Suprapubic skin (tissue), 4 donors: Measurements from ENCODE around the gene SRMS. TPM values are rescaled to one million over a fixed set of nuclear protein-coding genes. Genes with fewer than 3 reads are reported as not detected.

Source experiments
- DNase-seq, 2 donors: peaks; one replicate each; pipeline ENCODE4 v3.0.0-alpha.2; 2019; ENCODE audit warnings: low spot score in 2 of 2
- H3K27ac ChIP-seq: fragments of 200-600 bp; sonication (generic); one replicate; pipeline ENCODE4 v1.5.1; 2019
- H3K27me3 ChIP-seq: fragments of 200-600 bp; sonication (generic); one replicate; pipeline ENCODE4 v1.5.1; 2019
- H3K36me3 ChIP-seq: fragments of 200-600 bp; sonication (generic); one replicate; pipeline ENCODE4 v1.5.1; 2019
- H3K4me1 ChIP-seq: fragments of 200-600 bp; sonication (generic); one replicate; pipeline ENCODE4 v1.5.1; 2019
- H3K4me3 ChIP-seq: fragments of 200-600 bp; sonication (generic); one replicate; pipeline ENCODE4 v1.5.1; 2019; ENCODE audit warnings: mild to moderate bottlenecking
- H3K9me3 ChIP-seq: fragments of 200-600 bp; sonication (generic); one replicate; pipeline ENCODE4 v1.5.1; 2019
- EP300 ChIP-seq: sonication (generic); formaldehyde crosslinking; IDR thresholded peaks from one replicate; pipeline ENCODE4 v1.6.1; 2017; ENCODE audit warnings: antibody characterized with exemption
- POLR2A ChIP-seq, 2 donors: fragments of 450-650 bp; IDR thresholded peaks; one replicate each; pipeline ENCODE4 v1.6.1; 2017; ENCODE audit warnings: antibody characterized with exemption in 2 of 2, mild to moderate bottlenecking in 2 of 2, moderate library complexity in 2 of 2
- POLR2AphosphoS5 ChIP-seq, 3 donors: sonication (generic); formaldehyde crosslinking; IDR thresholded peaks; one replicate each; pipeline ENCODE4 v1.6.1; 2017; ENCODE audit warnings: antibody characterized with exemption in 3 of 3
- WGBS: methylation state at CpG from one replicate; pipeline ENCODE4 v1.1.5; 2018; 5-methylcytosine and 5-hydroxymethylcytosine counted together
- total RNA-seq, 4 donors: library from RNA; depleted of rRNA; stranded (reverse); fragments of >200 nt; gene quantifications; one replicate each; pipeline ENCODE4 v1.1.0, GENCODE V29; 2016
- TF ChIP-seq, protein P1 (sequence below), 2 donors: fragments of 200-600 bp in 1 of 2; fragments of 450-650 bp in 1 of 2; sonication (generic) in 1 of 2; IDR thresholded peaks; one replicate each; pipeline ENCODE4 v1.5.1; 2016 to 2019; ENCODE audit warnings: antibody characterized with exemption in 2 of 2, mild to moderate bottlenecking in 1 of 2, moderate library complexity in 1 of 2

The SRMS gene
- total RNA-seq, 4 donors from 2014 or later: 1.3 TPM; not detected in 3

DNA sequence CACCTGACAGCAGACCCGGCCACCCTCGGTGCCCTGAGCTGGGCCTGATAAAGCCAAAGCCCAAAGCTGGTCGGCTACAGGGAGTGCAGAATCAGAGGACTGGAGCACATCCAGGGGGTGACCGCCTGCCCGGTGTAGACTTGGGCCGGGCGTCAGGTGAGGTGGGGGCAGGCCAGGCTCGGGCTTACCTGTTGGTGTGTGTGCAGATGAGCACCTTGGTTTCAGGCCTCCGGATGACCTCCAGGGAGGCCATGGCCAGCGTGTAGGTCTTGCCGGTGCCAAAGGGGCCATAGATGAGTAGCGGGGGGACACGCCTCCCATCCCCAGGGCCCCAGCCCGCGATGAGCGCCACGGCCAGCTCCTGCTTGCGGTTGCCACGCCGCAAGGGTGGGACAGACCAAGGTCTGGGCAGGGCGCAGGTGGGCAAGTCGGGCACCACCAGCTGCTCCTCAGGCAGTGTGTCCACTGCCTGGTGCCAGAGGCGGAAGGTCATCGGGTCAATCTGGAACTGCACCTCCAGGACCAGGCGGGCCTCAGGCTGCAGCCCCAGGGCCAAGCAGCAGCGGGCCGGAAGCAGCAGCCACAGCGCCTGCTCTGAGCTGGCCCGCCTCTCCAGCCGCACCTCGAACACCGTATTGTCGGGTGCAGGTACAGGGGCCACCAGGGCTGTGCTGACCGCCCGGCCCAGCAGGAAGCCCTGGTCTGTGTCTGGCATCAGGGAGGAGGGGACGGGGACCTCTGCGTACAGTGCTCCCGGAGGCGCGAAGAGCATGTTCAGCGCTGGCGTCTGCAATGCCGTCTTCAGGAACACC, 20.8 kb upstream of the SRMS start:
- no peak overlapping the region for H3K27ac ChIP-seq
- peak overlapping the region; percentile 7 for H3K4me3 ChIP-seq
- WGBS: 87% methylated on average over 9 of the region's 43 CpGs
- no peak for DNase-seq
- no peaks in the 10 kb centered on the region for H3K27me3 ChIP-seq
- H3K9me3 ChIP-seq: no peaks in the 10 kb centered on the region
- TF ChIP-seq POLR2AphosphoS5 (IDR thresholded peaks at IDR 0.05): no peak
- TF ChIP-seq EP300: no peak
- no peak for TF ChIP-seq POLR2A (IDR thresholded peaks at IDR 0.05)
- H3K36me3 ChIP-seq: peaks cover 33% of the 10 kb centered on the region
- peaks cover 10% of the 10 kb centered on the region for H3K4me1 ChIP-seq

DNA sequence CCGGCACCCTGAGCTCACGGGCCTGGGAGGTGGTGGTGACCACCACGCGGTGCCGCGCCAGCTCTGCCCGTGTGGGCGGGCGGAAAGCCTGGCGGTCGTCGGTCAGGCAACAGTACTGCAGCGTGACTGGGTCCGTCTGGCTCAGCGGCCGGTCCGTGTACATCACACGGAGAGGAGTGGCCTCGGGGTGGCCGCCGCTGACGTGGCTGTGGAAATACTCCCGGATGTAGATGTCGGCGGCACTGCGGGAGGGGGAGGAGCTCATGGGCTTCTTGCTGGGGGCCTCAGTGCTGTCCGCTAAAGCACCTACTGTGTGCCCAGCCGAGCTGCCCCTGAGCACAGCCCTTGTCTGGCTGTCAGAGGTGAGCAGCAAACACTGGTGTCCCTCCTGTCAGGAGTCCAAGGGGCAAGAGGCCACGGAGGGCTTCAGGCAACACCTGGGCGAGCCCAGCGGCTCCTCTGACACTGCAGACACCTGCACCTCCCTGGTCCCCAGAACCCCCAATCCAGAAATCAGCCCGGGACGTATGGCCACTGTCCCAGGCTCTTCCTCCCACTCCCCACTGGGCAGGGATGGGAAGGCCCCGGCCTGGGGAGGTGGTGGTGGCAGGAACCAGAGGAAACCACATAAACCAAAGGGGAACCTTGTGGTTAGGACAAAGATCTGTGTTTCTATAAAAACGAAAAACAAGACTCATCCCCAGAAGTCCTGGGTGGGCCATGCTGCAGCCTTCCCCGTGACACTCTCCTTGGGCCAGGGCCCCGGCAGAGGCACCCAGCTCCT, 20.0 kb upstream of the SRMS start:
- WGBS: 85% methylated on average over 29 of the region's 37 CpGs
- no peak for DNase-seq
- Histone ChIP-seq H3K4me1 (peaks cover 3% of the 10 kb centered on the region), H3K9me3 (no peaks in the 10 kb centered on the region), H3K27me3 (no peaks in the 10 kb centered on the region), H3K27ac (no peak overlapping the region), H3K36me3 (peaks cover 41% of the 10 kb centered on the region), H3K4me3 (no peak overlapping the region)
- TF ChIP-seq EP300 (no peak), POLR2AphosphoS5 (IDR thresholded peaks at IDR 0.05) (no peak), POLR2A (IDR thresholded peaks at IDR 0.05) (no peak)
- TF ChIP-seq, protein P1, sequence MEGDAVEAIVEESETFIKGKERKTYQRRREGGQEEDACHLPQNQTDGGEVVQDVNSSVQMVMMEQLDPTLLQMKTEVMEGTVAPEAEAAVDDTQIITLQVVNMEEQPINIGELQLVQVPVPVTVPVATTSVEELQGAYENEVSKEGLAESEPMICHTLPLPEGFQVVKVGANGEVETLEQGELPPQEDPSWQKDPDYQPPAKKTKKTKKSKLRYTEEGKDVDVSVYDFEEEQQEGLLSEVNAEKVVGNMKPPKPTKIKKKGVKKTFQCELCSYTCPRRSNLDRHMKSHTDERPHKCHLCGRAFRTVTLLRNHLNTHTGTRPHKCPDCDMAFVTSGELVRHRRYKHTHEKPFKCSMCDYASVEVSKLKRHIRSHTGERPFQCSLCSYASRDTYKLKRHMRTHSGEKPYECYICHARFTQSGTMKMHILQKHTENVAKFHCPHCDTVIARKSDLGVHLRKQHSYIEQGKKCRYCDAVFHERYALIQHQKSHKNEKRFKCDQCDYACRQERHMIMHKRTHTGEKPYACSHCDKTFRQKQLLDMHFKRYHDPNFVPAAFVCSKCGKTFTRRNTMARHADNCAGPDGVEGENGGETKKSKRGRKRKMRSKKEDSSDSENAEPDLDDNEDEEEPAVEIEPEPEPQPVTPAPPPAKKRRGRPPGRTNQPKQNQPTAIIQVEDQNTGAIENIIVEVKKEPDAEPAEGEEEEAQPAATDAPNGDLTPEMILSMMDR (IDR thresholded peaks at IDR 0.05): no peak

DNA sequence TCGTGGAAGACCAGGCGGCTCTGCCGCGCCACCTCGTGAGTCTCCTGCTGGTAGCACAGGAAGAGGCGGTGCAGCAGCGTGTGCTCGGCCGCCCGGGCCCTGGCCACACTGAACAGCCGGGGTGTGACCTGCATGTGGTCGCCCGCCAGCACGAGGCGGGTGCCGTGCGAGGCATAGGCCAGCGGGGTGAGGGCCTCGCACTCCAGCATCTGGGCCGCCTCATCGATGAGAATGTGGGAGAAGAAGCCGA, 19.5 kb upstream of the SRMS start:
- no peak for DNase-seq
- H3K4me3 ChIP-seq: no peak overlapping the region
- 89% methylated on average over 19 of the region's 22 CpGs for WGBS
- H3K27ac ChIP-seq: no peak overlapping the region
- peaks cover 46% of the 10 kb centered on the region for H3K36me3 ChIP-seq
- TF ChIP-seq, protein P1 (IDR thresholded peaks at IDR 0.05): no peak
- TF ChIP-seq EP300 (no peak), POLR2A (IDR thresholded peaks at IDR 0.05) (no peak), POLR2AphosphoS5 (IDR thresholded peaks at IDR 0.05) (no peak)
- H3K27me3 ChIP-seq: no peaks in the 10 kb centered on the region
- peaks cover 3% of the 10 kb centered on the region for H3K4me1 ChIP-seq
- no peaks in the 10 kb centered on the region for H3K9me3 ChIP-seq

DNA sequence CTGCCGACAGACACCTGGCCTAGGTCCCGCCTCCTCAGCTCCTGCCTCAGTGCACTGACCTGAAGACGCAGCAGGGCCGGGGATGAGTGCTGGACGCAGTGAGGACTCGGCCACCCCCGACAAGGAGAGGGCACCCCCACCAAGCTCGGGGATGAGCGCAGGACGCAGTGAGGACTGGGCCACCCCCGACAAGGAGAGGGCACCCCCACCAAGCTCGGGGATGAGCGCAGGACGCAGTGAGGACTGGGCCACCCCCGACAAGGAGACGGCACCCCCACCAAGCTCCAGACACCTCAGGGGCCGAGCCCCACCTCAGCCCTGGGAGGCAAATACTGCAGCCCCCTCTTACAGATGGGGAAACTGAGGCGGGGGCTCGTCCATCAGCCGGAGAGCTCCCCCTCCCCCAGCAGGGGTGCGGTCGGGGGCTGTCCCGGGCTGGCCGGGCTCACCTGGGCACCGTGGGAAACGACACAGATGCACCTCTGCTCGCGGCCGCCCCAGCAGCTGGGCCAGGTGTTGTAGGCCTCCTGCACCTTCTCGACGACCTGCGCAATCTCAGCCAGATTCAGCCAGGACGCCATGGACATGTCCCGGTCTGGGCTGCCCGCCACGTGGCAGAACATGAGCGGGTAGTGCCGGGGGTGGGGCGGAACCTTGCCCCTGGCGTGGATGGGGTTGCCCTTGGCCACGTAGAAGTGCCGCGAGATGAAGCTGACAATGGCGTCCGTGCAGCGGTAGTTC, 19.0 kb upstream of the SRMS start:
- Histone ChIP-seq H3K4me3 (no peak overlapping the region), H3K9me3 (no peaks in the 10 kb centered on the region), H3K27me3 (no peaks in the 10 kb centered on the region), H3K27ac (no peak overlapping the region), H3K36me3 (peaks cover 51% of the 10 kb centered on the region), H3K4me1 (peaks cover 3% of the 10 kb centered on the region)
- no peak for DNase-seq
- TF ChIP-seq, protein P1 (IDR thresholded peaks at IDR 0.05): no peak
- no peak for TF ChIP-seq POLR2A (IDR thresholded peaks at IDR 0.05)
- TF ChIP-seq EP300: no peak
- no peak for TF ChIP-seq POLR2AphosphoS5 (IDR thresholded peaks at IDR 0.05)
- WGBS: 93% methylated on average over 28 of the region's 46 CpGs

DNA sequence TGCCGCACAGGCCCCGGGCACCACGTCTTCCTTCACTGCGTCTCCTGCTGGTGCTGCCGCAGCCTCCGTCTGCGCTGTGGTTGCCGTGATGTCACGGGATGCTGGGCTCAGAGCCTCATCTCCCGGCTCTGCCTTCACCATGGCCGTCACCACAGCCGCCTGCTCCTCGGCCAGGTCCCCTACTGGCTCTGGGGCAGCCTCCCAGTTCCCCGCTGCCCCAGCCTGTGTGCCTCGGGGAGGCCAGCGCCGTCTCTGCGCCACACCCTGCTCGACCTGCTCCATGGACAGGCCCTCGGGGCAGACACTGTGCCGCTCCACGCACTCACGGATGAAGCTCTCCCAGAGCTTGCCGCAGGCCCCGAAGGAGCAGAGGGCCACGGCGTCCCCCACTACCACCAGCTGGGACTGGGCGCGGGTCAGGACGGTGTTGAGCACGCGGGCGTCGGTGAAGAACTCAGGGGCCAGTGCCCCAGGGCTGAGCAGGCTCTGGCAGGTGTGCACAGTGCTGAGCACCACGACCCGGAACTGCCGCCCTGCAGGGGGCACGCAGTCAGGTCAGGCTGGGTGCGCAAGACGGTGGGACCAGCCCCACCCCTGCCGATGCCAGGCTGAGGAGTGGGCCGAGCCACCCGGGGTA, 18.3 kb upstream of the SRMS start:
- peaks cover 59% of the 10 kb centered on the region for H3K36me3 ChIP-seq
- WGBS: 96% methylated on average over 24 of the region's 43 CpGs

More for the DNA sequence above, 18.3 kb upstream of the SRMS start:
- Histone ChIP-seq H3K4me3 (no peak overlapping the region), H3K9me3 (no peaks in the 10 kb centered on the region), H3K4me1 (peaks cover 3% of the 10 kb centered on the region), H3K27me3 (no peaks in the 10 kb centered on the region), H3K27ac (no peak overlapping the region)
- TF ChIP-seq POLR2A (IDR thresholded peaks at IDR 0.05) (no peak), POLR2AphosphoS5 (IDR thresholded peaks at IDR 0.05) (no peak), EP300 (no peak)
- TF ChIP-seq, protein P1 (IDR thresholded peaks at IDR 0.05): no peak
- no peak for DNase-seq
